Transverse colon (tissue), 4 donors: Measurements from ENCODE around the gene POLG. TPM values are rescaled to one million over a fixed set of nuclear protein-coding genes. Genes with fewer than 3 reads are reported as not detected.

Experiments used
- small RNA-seq, 4 donors: library from RNA; depleted of rRNA; stranded (forward); fragments of <200 nt; gene quantifications; one replicate each; pipeline ENCODE3, GENCODE V24; 2016
- total RNA-seq, 4 donors: library from RNA; depleted of rRNA; stranded (reverse); fragments of >200 nt; gene quantifications; one replicate each; pipeline ENCODE4 v1.1.0, GENCODE V29; 2016

POLG gene
- total RNA-seq, 4 donors from 2014 or later = 64.5 to 204 (median 114) TPM

Small RNA genes within 50 kb of the gene (small RNA-seq; reads per million reads assigned to genes)
- 0 reads per million in 4 donors for gene MIR6766

Other genes with a start within 250 kb of the POLG start
- gene ABHD2, start 246.4 kb downstream of the POLG start, total RNA-seq = 10 to 100 TPM; 37.8 to 81.5 (median 58.3) TPM
- not detected for gene RLBP1, start 113.2 kb downstream of the POLG start, total RNA-seq
- 10 to 100 TPM in 1 of 4 donors, 1 to 10 TPM in 3; 3.7 to 10.3 (median 4.5) TPM for gene FANCI, start 90.8 kb downstream of the POLG start, total RNA-seq
- gene RHCG, start 161.8 kb upstream of the POLG start, total RNA-seq = under 1 TPM in 1 of 4 donors, not detected in 3; 0.41 TPM
- 1 to 10 TPM in 1 of 4 donors, under 1 TPM in 2, not detected in 1; 0.27 to 1.4 (median 0.95) TPM for gene TICRR, start 240.6 kb upstream of the POLG start, total RNA-seq